RWPE1 (cell line): ENCODE results near the gene RTN4IP1.
"Not testable (repeated sequence)": the region's sequence is repeated elsewhere in the genome, so short reads cannot be mapped to it uniquely, and the experiment has no call there.

Experiments
- CTCF ChIA-PET: fragments of 350-600 bp; sonication (Branson Sonifier 250); formaldehyde crosslinking; extraction: SDS; loops from one replicate; lab custom pipeline; 2021; lab: Yijun Ruan, JAX
- POLR2A ChIA-PET: fragments of 400-600 bp; formaldehyde crosslinking; extraction: SDS; loops from one replicate; lab custom pipeline; 2020; ENCODE audit warnings: antibody characterized with exemption; ENCODE audit not compliant: low non-redundant PET; lab: Yijun Ruan, JAX
- DNase-seq: peaks from one replicate; pipeline ENCODE4 v3.0.0; 2012; ENCODE audit warnings: low spot score
- H3K27ac ChIP-seq: fragments of 450-650 bp; 2 replicates; pipeline ENCODE4 v1.5.1; 2017
- CTCF ChIP-seq: fragments of 450-650 bp; conservative IDR thresholded peaks from 2 replicates; pipeline ENCODE4 v1.5.1; 2017; ENCODE audit warnings: low read depth, mild to moderate bottlenecking

The RTN4IP1 gene

GRCh38 chr6:106563614-106564013, 65.7 kb downstream of the RTN4IP1 start:
- ChIA-PET POLR2A (no interaction called here), CTCF (no interaction called here)
- TF ChIP-seq CTCF = no peak
- no peak for DNase-seq
- no peak overlapping the region for H3K27ac ChIP-seq

DNA sequence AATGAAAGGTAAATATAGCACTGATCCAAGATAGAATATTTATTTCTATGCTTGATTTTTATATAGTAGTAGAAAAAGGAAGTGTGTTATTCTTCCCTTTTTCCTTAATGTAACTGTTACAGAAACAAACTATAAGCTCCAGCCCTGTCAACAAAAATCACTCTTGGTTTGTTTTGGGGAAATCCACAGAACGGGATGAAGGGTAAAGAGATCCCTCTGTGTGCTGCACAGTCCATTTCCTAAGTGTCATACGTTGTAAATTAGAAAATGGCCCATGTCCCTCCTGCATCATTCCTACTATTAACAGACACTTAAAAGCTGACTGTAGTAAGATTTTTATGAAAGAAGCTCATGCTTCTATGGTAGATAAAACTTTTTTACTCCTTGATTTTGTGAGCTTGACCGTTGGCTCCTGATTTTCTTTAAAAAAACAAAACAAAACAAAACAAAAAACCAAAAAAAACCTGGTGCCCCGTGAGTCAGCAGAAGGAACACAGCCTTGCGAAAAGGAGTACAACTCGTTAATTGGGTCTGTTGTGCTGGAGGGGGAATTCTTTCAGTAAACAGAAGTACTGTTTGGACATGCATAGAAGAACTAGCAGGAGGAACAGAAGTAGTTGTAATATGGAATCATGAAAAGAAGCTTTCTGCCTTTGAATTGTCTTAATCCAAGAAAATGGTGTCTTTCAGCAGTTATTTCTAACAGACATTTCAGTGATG, 67.5 kb downstream of the RTN4IP1 start:
- peak overlapping the region; percentile 71 for H3K27ac ChIP-seq

DNA sequence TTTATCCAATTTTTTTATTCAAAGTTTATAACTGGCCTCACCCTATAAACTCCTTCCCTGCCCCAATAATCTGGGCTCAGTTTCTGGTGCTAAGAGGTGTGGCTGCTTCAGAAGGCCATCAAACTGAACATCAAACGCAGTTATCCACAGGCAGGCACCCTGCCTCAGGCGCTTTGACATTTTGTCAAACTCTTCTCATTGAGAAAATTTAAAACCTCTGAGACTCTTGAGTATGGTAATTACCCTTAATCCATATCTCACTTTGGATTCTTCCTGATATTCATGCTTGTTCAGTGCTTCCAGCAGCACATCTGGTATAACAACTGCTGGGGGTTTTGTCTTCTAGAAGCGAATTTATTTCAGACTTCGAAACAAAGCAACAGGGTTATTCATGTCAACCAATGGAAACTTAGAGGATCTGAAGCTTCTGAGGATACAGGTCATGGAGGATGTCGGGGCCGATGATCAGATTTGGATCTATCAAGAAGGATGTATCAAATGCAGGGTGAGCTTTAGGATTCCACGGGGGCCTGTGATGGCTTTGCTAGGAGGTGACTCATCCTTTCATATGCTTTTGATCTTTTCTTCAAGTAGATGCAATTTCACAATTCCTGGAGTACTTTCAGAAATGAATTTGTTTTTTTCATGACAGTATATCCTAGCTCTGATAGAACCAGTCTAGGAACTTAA, 68.2 kb downstream of the RTN4IP1 start:
- no peak overlapping the region for H3K27ac ChIP-seq
- peak; percentile 61 for DNase-seq
- TF ChIP-seq CTCF = no peak
- CTCF ChIA-PET = interaction anchor here (0.7 to 1.7 kb wide), 4 partner anchors 9 to 201 kb away, joined by 3 to 5 read pairs (median 4); partner anchors contain the start of gene CRYBG1
- POLR2A ChIA-PET = no interaction called here

More for the DNA sequence above, 67.5 kb downstream of the RTN4IP1 start:
- TF ChIP-seq CTCF = no peak
- POLR2A ChIA-PET = no interaction called here
- DNase-seq = peak; percentile 36
- CTCF ChIA-PET = interaction anchor here (0.6 to 1.7 kb wide), 5 partner anchors 9 to 202 kb away, joined by 3 to 5 read pairs (median 4); partner anchors contain the start of gene CRYBG1

- CTCF ChIA-PET = interaction anchor here (1.2 kb wide), 1 partner anchor 47 kb away, joined by 4 read pairs; no protein-coding TSS in a partner anchor
- DNase-seq, POLR2A ChIA-PET: not testable (repeated sequence)
- peak overlapping the region; percentile 68 for H3K27ac ChIP-seq
These were observed 69.6 kb downstream of the RTN4IP1 start for GRCh38 chr6:106559659-106560058.

- ChIA-PET POLR2A (no interaction called here), CTCF (no interaction called here)
- no peak for TF ChIP-seq CTCF
- no peak for DNase-seq
- H3K27ac ChIP-seq = no peak overlapping the region
These were observed 70.9 kb downstream of the RTN4IP1 start for GRCh38 chr6:106558364-106558763.

GRCh38 chr6:106557837-106558236, 71.5 kb downstream of the RTN4IP1 start:
- H3K27ac ChIP-seq = peak overlapping the region; percentile 53
- ChIA-PET CTCF (no interaction called here), POLR2A (no interaction called here)
- DNase-seq = no peak
- TF ChIP-seq CTCF = no peak
